T-helper 22 cell (primary cell): ENCODE results near the gene IGF2BP2.
"Not testable (repeated sequence)": the region's sequence is repeated elsewhere in the genome, so short reads cannot be mapped to it uniquely, and the experiment has no call there.

Experiments
- DNase-seq: peaks from one replicate; pipeline ENCODE4 v3.0.0-alpha.2; 2020; ENCODE audit warnings: low read depth

IGF2BP2 gene

GRCh38 chr3:185659942-185660921 lies 164.6 kb downstream of the IGF2BP2 start:
- DNase-seq = no peak

GRCh38 chr3:185658943-185659342 lies 165.9 kb downstream of the IGF2BP2 start:
- no peak for DNase-seq

GRCh38 chr3:185658504-185658912 lies 166.3 kb downstream of the IGF2BP2 start:
- no peak for DNase-seq

- no peak for DNase-seq
These were observed 166.9 kb downstream of the IGF2BP2 start for GRCh38 chr3:185657691-185658503.

- DNase-seq = no peak
These were observed 167.6 kb downstream of the IGF2BP2 start for GRCh38 chr3:185657211-185657610.

GRCh38 chr3:185656321-185656840 lies 168.5 kb downstream of the IGF2BP2 start:
- DNase-seq = no peak

GRCh38 chr3:185655426-185656320 lies 169.2 kb downstream of the IGF2BP2 start:
- no peak for DNase-seq

GRCh38 chr3:185654758-185655145 lies 170.1 kb downstream of the IGF2BP2 start:
- DNase-seq = no peak

GRCh38 chr3:185653949-185654757 lies 170.7 kb downstream of the IGF2BP2 start:
- no peak for DNase-seq

- no peak for DNase-seq
These were observed 172.9 kb downstream of the IGF2BP2 start for GRCh38 chr3:185651971-185652370.

GRCh38 chr3:185649414-185649813 lies 175.4 kb downstream of the IGF2BP2 start:
- DNase-seq = no peak

- no peak for DNase-seq
These were observed 176.4 kb downstream of the IGF2BP2 start for GRCh38 chr3:185648396-185648795.

- DNase-seq = no peak
These were observed 177.0 kb downstream of the IGF2BP2 start for GRCh38 chr3:185647880-185648210.

- no peak for DNase-seq
These were observed 177.5 kb downstream of the IGF2BP2 start for GRCh38 chr3:185647134-185647879.

GRCh38 chr3:185646382-185647133 lies 178.3 kb downstream of the IGF2BP2 start:
- DNase-seq = no peak

GRCh38 chr3:185645596-185646381 lies 179.1 kb downstream of the IGF2BP2 start:
- no peak for DNase-seq

- DNase-seq = not testable (repeated sequence)
These were observed 179.7 kb downstream of the IGF2BP2 start for GRCh38 chr3:185645191-185645590.

- DNase-seq = no peak
These were observed 184.5 kb downstream of the IGF2BP2 start for GRCh38 chr3:185640308-185640707.
